HepG2 (cell line): ENCODE measurements around the gene PNN. TPM values are rescaled to one million over a fixed set of nuclear protein-coding genes. Genes with fewer than 3 reads are reported as not detected.

Experiments used
- ARID2 ChIP-seq: sonication (generic); formaldehyde crosslinking; IDR thresholded peaks from 2 replicates; pipeline ENCODE4 v1.8.1; 2022; ENCODE audit warnings: mild to moderate bottlenecking, missing genetic modification reagents, borderline replicate concordance
- ATM ChIP-seq: fragments of 450-650 bp; IDR thresholded peaks from 2 replicates; pipeline ENCODE4 v1.7.1; 2017; ENCODE audit warnings: mild to moderate bottlenecking, borderline replicate concordance
- MAFK ChIP-seq, 2 experiments: IDR thresholded peaks in 1 of 2; conservative IDR thresholded peaks in 1 of 2; 2 replicates each; pipeline ENCODE4 v1.6.1; 2011; ENCODE audit warnings: improper control_type of control experiment in 2 of 2, low read length in 2 of 2
- MTF1 ChIP-seq: sonication (generic); formaldehyde crosslinking; IDR thresholded peaks from 2 replicates; pipeline ENCODE4 v1.5.0; 2020; ENCODE audit warnings: missing genetic modification reagents
- ZNF143 ChIP-seq: sonication (generic); formaldehyde crosslinking; IDR thresholded peaks from 2 replicates; pipeline ENCODE4 v1.4.0; 2020; ENCODE audit warnings: missing genetic modification reagents
- ZNF720 ChIP-seq: sonication (generic); formaldehyde crosslinking; IDR thresholded peaks from 2 replicates; pipeline ENCODE4 v1.4.0; 2020; ENCODE audit warnings: missing genetic modification reagents
- polyA plus RNA-seq, 8 experiments: library from polyadenylated mRNA; depleted of rRNA in 3 of 8; stranded (reverse) in 7 of 8; unstranded in 1 of 8; fragments of >200 nt; fragmentation: Illumina TruSeq in 4 of 8; extraction: Trizol in 4 of 8; gene quantifications; 2 replicates each; pipeline versions ENCODE4 v1.2.1 to v1.2.3, GENCODE V29; 2011 to 2016; ENCODE audit warnings: low read depth in 4 of 8, missing spikeins in 1 of 8, mixed read lengths in 1 of 8; ENCODE audit not compliant: insufficient read depth in 1 of 8
- total RNA-seq, 5 experiments: library from RNA; depleted of rRNA; stranded (reverse); fragments of >200 nt; fragmentation: Illumina TruSeq; extraction: Trizol; gene quantifications; 2 replicates each; pipeline ENCODE4 v1.2.3, GENCODE V29; 2016; ENCODE audit warnings: low read depth in 1 of 5
- TF ChIP-seq, protein P1 (sequence below), 2 experiments: fragments of 450-650 bp in 1 of 2; sonication (generic) in 1 of 2; formaldehyde crosslinking in 1 of 2; IDR thresholded peaks; 2 replicates each; pipeline versions ENCODE4 v1.6.1 to v1.8.0; 2016 to 2022; ENCODE audit warnings: antibody characterized with exemption in 1 of 2, mild to moderate bottlenecking in 1 of 2, missing genetic modification reagents in 1 of 2
- TF ChIP-seq, protein P2 (sequence below): sonication (generic); formaldehyde crosslinking; IDR thresholded peaks from 2 replicates; pipeline ENCODE4 v1.5.0; 2020; ENCODE audit warnings: mild to moderate bottlenecking, missing genetic modification reagents, borderline replicate concordance
- TF ChIP-seq, protein P3 (sequence below): sonication (generic); formaldehyde crosslinking; IDR thresholded peaks from 2 replicates; pipeline ENCODE4 v1.4.0; 2020; ENCODE audit warnings: mild to moderate bottlenecking, missing genetic modification reagents

The PNN gene
- total and polyA plus RNA-seq, 2 of the 13 experiments (the other 11 are each of a cell fraction or from before 2014, with no cell fraction given) = 58.0 to 214 TPM

- TF ChIP-seq, protein P1, sequence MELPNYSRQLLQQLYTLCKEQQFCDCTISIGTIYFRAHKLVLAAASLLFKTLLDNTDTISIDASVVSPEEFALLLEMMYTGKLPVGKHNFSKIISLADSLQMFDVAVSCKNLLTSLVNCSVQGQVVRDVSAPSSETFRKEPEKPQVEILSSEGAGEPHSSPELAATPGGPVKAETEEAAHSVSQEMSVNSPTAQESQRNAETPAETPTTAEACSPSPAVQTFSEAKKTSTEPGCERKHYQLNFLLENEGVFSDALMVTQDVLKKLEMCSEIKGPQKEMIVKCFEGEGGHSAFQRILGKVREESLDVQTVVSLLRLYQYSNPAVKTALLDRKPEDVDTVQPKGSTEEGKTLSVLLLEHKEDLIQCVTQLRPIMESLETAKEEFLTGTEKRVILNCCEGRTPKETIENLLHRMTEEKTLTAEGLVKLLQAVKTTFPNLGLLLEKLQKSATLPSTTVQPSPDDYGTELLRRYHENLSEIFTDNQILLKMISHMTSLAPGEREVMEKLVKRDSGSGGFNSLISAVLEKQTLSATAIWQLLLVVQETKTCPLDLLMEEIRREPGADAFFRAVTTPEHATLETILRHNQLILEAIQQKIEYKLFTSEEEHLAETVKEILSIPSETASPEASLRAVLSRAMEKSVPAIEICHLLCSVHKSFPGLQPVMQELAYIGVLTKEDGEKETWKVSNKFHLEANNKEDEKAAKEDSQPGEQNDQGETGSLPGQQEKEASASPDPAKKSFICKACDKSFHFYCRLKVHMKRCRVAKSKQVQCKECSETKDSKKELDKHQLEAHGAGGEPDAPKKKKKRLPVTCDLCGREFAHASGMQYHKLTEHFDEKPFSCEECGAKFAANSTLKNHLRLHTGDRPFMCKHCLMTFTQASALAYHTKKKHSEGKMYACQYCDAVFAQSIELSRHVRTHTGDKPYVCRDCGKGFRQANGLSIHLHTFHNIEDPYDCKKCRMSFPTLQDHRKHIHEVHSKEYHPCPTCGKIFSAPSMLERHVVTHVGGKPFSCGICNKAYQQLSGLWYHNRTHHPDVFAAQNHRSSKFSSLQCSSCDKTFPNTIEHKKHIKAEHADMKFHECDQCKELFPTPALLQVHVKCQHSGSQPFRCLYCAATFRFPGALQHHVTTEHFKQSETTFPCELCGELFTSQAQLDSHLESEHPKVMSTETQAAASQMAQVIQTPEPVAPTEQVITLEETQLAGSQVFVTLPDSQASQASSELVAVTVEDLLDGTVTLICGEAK (IDR thresholded peaks at IDR 0.05) = no peak
- TF ChIP-seq, protein P1 (CRISPR knock-in tag; IDR thresholded peaks at IDR 0.05) = peak; percentile 85
- no peak; the same call in 1 of the 2 replicates for TF ChIP-seq MTF1
- no peak for TF ChIP-seq ZNF720
- TF ChIP-seq, protein P2, sequence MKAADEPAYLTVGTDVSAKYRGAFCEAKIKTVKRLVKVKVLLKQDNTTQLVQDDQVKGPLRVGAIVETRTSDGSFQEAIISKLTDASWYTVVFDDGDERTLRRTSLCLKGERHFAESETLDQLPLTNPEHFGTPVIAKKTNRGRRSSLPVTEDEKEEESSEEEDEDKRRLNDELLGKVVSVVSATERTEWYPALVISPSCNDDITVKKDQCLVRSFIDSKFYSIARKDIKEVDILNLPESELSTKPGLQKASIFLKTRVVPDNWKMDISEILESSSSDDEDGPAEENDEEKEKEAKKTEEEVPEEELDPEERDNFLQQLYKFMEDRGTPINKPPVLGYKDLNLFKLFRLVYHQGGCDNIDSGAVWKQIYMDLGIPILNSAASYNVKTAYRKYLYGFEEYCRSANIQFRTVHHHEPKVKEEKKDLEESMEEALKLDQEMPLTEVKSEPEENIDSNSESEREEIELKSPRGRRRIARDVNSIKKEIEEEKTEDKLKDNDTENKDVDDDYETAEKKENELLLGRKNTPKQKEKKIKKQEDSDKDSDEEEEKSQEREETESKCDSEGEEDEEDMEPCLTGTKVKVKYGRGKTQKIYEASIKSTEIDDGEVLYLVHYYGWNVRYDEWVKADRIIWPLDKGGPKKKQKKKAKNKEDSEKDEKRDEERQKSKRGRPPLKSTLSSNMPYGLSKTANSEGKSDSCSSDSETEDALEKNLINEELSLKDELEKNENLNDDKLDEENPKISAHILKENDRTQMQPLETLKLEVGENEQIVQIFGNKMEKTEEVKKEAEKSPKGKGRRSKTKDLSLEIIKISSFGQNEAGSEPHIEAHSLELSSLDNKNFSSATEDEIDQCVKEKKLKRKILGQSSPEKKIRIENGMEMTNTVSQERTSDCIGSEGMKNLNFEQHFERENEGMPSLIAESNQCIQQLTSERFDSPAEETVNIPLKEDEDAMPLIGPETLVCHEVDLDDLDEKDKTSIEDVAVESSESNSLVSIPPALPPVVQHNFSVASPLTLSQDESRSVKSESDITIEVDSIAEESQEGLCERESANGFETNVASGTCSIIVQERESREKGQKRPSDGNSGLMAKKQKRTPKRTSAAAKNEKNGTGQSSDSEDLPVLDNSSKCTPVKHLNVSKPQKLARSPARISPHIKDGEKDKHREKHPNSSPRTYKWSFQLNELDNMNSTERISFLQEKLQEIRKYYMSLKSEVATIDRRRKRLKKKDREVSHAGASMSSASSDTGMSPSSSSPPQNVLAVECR (CRISPR knock-in tag) = peak; percentile 91
- TF ChIP-seq ZNF143 = no peak
- TF ChIP-seq ARID2 (CRISPR knock-in tag) = peak; percentile 81
- TF ChIP-seq, protein P3, sequence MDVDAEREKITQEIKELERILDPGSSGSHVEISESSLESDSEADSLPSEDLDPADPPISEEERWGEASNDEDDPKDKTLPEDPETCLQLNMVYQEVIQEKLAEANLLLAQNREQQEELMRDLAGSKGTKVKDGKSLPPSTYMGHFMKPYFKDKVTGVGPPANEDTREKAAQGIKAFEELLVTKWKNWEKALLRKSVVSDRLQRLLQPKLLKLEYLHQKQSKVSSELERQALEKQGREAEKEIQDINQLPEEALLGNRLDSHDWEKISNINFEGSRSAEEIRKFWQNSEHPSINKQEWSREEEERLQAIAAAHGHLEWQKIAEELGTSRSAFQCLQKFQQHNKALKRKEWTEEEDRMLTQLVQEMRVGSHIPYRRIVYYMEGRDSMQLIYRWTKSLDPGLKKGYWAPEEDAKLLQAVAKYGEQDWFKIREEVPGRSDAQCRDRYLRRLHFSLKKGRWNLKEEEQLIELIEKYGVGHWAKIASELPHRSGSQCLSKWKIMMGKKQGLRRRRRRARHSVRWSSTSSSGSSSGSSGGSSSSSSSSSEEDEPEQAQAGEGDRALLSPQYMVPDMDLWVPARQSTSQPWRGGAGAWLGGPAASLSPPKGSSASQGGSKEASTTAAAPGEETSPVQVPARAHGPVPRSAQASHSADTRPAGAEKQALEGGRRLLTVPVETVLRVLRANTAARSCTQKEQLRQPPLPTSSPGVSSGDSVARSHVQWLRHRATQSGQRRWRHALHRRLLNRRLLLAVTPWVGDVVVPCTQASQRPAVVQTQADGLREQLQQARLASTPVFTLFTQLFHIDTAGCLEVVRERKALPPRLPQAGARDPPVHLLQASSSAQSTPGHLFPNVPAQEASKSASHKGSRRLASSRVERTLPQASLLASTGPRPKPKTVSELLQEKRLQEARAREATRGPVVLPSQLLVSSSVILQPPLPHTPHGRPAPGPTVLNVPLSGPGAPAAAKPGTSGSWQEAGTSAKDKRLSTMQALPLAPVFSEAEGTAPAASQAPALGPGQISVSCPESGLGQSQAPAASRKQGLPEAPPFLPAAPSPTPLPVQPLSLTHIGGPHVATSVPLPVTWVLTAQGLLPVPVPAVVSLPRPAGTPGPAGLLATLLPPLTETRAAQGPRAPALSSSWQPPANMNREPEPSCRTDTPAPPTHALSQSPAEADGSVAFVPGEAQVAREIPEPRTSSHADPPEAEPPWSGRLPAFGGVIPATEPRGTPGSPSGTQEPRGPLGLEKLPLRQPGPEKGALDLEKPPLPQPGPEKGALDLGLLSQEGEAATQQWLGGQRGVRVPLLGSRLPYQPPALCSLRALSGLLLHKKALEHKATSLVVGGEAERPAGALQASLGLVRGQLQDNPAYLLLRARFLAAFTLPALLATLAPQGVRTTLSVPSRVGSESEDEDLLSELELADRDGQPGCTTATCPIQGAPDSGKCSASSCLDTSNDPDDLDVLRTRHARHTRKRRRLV (CRISPR knock-in tag) = no peak; the same call in none of the 2 replicates
- TF ChIP-seq MAFK (conservative IDR thresholded peaks at IDR 0.05 in 1 of 2, IDR thresholded peaks at IDR 0.05 in 1 of 2; ENCODE audit: low read length in 2 of 2) = no peak
- no peak for TF ChIP-seq ATM
Observed at GRCh38 chr14:39175445-39176262, 600 bp downstream of the PNN start (continued).
